HG03159 (cell line): Measurements from ENCODE around the gene SPATA17.
"Not testable (repeated sequence)": the region's sequence is repeated elsewhere in the genome, so short reads cannot be mapped to it uniquely, and the experiment has no call there.

Experiments
- ATAC-seq: cut with Tn5 transposase; IDR thresholded peaks from one replicate; pipeline ENCODE4 v1.9.1; 2021; ENCODE audit warnings: mild to moderate bottlenecking, moderate library complexity; ENCODE audit not compliant: unreplicated experiment

Gene SPATA17, protein sequence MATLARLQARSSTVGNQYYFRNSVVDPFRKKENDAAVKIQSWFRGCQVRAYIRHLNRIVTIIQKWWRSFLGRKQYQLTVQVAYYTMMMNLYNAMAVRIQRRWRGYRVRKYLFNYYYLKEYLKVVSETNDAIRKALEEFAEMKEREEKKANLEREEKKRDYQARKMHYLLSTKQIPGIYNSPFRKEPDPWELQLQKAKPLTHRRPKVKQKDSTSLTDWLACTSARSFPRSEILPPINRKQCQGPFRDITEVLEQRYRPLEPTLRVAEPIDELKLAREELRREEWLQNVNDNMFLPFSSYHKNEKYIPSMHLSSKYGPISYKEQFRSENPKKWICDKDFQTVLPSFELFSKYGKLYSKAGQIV

DNA sequence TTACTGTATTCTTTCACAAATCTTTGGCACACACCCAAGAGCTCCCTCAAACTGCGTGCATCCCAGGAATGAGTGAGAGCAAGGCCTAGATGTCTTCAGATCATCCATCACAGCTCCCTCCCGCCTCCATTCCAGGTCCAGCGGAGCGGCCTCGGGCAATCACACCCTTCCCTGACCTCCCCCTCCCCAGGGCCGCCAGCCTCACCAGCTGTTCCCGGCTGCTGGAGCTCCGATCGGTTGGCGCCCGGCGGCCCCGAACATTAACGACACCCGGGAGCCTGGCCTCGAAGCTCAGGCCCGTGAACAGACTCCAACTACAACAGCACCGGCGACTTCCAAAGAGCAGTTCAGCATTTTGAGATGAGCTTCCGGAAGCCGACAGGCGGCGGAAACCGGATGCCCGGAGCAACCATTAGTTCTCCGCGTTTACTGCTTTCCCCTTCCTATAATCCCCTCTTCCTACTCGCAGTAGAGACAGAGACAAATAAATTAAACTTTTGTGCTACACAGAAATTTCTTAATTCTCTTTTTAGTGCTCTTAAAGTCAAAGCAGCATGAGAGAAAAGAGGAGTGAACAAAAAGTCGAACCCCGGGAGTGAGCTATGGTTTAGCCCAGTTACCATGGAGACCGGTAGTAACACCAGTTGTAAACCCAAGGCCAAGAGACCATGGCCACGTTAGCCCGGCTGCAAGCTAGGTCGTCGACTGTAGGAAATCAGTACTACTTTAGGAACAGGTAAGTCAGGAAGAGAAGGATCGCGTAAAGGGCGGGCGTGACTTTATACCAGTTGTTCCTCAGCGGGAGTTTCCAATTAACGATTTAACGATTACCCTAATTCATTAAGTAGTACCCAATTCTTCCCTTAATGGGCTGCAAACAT lies at the start of gene SPATA17, which contains the start of gene GPATCH2:
TSS of gene SPATA17 (plus strand) at position 634 of the 881 bp plus-strand sequence. CDS start at position 669, 35 bp downstream.
TSS of gene GPATCH2 (minus strand) at position 380 of the 881 bp plus-strand sequence. CDS start at position 261, 119 bp downstream.
- peak; percentile 96 for ATAC-seq

DNA sequence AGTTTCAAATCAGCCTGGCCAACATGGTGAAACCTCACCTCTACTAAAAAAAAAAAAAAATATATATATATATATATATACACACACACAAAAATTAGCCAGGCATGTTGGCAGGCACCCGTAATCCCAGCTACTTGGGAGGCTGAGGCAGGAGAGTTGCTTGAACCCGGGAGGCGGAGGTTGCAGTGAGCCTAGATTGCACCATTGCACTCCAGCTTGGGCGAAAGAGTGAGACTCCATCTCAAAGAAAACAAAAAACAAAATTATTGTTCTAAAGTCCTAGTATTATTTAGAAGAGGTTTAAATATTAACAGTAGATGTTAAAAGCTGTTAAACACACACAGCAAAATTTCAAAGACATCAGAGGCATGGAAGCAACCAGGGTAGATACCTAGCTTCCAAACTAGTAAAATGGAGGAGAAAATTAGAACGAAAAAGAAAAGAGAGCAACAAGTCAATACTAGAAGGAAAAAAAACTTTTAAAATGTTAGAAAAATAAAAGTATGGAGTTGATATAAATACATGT lies 46.8 kb upstream of the SPATA17 start:
- ATAC-seq, result not testable (repeated sequence)

DNA sequence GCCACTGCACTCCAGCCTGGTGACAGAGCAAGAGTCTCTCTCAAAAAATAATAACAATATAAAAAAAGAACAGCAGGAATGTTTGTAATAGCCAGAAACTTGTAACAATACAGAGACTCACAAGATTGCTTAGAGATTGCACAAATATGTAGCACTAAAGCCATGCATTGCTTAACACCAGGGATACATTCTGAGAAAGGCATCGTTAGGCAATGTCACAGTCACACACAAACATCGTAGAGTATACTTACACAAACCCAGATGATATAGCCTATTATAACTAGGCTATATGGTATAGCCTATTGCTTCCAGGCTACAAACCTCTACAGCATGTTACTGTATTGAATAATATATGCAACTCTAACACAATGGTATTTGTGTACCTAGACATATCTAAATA lies 45.6 kb upstream of the SPATA17 start:
- no peak for ATAC-seq

DNA sequence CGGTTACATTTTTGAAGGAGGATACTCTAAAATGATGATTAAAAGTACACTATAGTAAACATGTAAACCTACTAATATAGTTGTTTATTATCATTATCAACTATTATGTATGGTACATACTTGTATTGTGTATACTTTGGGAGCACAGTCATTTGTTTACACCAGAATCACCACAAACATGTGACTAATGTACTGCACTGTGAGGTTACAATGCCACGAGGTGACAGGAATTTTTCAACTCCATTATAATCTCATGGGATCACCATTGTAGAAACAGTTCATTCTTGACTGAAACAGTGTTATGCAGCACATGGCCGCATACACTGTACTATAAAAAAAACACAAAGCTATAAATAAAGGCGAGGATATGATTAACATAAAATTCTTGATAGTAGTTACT lies 44.6 kb upstream of the SPATA17 start:
- no peak for ATAC-seq

DNA sequence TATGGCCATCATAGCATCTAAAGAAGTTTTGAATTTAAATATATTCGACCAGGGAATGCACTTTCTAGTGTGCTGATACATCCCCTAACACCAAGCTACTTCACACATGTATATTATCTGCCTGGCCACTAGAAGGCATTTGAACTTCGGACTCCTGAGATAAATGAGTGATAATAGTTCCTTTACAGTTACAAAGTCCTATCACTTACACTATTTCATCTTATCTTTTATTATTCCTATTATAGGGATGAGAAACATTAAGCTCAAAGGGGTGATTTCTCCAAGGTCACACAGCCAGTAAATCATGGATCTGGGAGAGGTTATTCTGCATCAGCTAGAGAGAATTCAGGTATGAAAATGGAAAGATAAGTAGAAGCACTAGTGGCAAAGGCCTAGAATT lies 40.5 kb upstream of the SPATA17 start:
- ATAC-seq, result no peak

DNA sequence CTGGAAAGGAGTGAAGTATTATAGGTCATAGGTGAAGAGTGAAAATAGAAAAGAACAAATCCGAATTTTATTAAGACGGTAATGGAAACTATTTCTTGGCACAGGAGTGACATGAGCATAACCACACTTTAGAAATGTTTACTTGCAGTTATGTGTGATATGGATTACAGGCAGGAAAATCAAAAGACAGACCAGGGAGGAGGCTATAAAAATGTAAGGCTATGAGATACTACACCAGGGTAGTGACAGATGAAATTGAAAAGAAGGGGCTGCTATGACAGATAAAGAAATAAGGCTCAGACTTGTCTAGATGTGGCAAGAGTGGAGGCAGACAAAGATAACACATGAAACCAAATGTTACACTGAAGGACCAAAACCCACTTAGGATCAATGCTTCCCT lies 32.0 kb upstream of the SPATA17 start:
- no peak for ATAC-seq

DNA sequence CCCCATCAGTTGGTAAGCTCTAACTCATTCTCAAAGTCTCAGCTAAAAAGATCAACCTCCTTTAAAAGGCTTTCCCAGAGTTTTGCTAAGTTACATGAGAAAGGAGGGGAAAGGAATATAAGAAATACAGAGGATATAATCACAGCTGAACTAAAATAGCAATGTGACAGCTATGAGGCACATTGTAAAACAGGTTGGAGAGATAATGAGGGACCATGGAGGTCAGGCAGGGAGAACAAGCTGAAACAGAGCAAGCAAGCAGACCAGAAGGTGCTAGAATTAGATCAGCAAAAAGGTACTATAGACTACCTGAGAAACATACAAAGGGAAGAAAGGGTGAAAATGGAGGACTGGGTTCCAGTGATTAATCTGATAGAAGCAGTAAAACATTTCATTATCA lies 28.8 kb upstream of the SPATA17 start:
- ATAC-seq, result no peak

DNA sequence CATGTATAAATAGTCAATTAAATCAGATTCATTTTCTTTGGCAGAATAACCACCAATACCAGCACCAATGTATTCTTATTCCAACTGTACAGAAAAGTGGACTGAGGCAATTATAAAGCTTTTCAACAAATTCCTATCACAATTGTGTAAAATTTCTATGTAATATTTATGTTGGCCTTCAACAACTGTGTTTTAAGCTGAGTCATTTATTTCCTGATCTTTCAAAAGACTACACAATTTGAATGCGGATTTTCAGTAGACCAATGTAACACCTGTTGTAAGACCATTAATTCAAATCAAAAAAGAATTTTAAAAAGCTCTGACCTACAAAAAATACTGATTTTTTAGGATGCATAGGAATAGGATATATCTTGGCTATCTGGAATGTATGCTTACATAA lies 25.8 kb upstream of the SPATA17 start:
- ATAC-seq, result no peak

DNA sequence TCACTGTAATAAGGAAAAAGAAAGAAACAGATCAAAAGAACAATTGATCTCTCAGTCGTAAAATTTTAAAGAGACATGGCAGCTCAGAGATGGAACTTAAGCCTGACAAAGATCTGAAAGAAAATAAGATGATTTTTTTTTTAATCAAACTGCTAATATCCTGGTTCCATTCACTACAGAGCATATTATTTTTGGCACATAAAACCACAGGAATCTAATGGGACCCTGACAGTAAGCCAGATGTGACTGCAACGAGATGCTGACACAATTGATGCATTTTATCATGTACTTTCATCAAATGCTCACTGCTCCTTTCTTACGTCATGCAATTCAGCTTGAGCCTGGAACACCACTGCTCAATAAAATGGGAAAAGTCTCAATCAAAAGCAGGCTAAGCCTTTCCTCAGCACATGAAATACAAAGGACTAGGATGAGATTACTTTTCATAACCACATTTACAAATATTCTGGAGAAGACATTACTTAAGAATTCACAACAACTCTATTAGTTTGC lies 16.9 kb upstream of the SPATA17 start:
- ATAC-seq, result no peak

DNA sequence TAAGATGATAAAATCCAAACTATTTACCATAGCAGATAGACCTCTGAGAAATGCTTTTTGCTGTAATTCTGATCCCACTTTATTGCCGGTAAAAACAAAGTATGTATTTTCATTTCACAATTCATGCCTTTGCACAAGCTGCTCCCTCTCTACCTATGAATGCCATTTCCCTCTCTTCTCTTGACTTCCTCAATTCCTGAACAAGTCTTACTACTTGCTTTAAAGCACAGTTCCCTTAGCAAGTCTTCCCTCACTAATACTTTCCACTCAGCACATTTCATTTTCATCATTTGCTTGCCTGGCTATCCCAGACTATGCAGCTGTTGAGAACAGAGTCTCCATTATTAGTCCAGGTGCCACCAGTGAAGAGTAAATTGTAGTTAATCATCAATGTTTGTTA lies 14.0 kb upstream of the SPATA17 start:
- ATAC-seq, result no peak

DNA sequence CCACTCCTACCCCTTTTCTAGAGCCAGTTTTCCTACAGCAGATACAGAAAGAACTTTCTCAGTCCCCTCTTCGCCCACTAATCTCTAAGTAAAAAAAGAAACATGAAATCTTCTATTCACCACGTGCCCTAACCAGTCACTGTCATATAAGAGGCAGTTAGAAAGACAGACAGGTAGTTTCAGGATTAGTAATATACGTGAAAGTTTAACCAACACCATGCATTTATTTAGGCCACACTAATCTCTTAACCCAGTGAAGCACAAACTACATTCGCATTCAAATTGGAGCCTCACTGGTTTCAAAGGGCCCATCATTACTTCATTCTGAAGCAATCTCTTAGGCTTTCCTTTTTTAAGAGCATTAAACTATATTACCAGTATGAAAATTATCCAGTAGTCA lies 10.3 kb upstream of the SPATA17 start:
- peak; percentile 100 for ATAC-seq

DNA sequence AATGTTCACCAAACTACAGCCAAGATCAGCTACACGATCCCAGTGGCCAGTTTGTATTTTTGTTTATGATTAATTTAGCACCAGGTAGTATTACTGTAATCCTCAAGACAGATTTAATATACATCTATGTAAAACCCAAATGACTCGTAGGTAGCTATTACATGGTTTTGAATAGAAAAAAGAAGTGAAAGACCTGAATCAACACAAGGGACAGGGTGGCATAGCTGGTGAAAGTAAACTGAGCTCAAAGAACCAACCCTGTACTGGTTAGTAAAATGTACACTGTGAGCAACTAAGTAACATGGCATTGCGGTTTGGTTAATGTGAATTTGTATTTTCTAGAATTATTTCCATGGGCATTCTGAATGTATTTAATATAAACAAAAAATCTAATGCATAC lies 9.1 kb upstream of the SPATA17 start:
- peak; percentile 24 for ATAC-seq

DNA sequence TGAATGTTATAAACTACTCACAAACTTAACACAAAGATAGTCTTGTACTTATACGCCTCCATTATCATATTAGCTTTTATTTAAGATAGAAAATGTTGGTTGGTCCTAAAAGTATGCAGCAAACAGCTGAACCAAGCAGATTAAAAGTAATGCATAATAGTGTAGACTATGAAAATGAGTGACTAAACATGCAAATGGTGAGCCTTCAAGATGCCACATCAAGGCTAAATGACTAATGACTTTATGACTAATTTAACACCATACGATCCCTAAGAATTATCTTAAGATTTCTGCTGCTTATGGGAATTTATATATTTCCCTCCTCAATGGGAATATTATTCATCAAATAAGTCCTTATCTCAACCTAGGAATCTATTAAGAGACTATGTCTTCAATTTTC lies 4.8 kb upstream of the SPATA17 start:
- ATAC-seq, result no peak

DNA sequence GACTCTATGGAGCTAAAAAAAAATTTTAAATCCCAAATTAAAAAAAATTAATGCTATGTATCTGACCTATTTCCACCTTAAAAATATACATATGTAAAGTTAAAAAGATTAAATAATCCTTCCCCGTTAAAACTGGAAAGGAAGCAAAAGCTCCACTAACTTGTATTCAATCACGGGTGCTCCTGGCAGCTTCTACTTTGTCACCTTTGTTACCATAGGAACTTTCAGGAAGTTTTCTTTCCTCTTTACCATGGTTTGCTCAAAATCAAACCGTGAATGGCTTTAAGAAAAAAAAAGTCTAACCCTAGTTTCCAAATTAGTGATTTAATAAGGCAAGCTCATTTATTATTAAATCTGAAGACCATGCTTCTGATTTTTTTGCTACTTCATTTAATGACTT lies 3.7 kb upstream of the SPATA17 start:
- ATAC-seq, result no peak

DNA sequence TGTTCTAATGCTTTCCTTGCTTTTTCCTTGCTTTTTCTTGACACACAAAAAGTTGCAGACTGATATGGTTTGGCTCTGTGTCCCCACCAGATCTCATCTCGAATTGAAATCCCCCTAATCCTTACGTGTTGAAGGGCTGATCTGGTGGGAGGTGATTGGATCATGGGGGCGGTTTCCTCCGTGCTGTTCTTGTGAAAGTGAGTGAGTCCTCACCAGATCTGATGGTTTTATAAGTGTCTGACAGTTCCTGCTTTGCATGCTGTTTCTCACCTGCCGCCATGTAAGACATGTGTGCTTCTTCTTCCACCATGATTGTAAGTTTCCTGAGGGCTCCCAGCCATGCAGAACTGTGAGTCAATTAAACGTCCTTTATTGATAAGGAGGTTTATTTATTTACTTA lies 11.3 kb downstream of the SPATA17 start:
- no peak for ATAC-seq

DNA sequence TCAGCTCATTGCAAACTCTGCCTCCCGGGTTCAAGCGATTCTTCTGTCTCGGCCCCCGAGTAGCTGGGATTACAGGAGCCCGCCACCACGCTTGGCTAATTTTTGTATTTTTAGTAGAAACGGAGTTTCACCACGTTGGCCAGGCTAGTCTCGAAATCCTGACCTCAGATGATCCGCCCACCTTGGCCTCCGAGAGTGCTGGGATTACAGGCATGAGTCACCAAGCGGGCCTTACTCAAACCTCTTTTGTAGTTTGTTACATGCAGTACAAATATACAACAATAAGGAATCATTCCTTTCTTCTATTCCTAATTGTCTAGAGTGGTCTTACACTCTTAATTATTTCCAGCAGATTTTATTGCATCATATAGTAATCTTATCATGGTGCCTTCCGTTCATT lies 16.6 kb downstream of the SPATA17 start:
- no peak for ATAC-seq

DNA sequence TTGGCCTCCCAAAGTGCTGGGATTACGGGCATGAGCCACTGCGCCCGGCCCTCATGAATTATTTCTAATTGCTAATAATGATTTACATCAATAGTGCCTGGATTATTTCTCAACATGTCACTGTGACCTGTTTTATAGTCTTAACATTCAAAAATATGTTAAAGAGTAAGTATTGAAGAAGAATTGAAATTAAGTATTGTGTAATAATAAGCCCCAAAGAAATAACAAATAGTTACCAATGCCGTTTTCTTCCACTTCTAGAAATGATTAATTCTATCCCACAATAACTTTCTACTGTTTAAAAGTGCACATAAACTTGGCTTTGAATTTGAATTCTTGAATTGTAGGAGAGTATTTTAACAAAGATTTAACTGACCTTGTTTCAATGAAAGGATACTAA lies 19.5 kb downstream of the SPATA17 start:
- ATAC-seq, result no peak

DNA sequence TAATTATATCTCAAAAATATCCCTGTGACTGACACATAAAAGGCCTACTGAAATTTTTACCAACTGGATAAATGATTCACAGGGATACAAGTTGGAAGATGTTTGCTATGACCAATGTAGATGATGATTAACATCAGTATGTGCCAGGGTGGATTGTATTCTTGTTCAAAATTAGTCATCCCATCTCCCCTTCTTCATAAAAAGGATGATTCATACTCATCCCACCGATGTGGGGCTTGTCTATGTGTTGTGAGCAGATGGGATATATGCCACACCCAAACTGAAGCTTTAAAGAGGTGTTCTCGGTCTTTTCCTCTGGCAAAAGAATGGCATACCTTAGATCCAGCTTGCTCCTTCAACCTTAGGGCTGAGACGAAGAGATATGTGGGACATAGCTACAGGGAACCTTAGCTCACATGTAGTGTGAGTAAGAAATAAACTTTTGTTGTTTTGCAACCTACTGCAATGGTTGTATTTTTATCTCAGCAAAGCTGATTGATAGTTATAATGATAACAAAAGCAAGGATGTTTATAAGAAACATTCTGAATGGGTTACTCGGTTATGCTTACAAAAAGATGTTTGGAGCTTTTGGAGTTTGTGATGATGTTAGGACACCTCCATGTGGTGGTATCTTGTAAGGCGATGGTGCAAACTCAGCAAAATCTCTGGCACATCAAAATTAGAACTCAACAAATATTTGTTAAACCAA lies 29.4 kb downstream of the SPATA17 start:
- peak; percentile 62 for ATAC-seq

DNA sequence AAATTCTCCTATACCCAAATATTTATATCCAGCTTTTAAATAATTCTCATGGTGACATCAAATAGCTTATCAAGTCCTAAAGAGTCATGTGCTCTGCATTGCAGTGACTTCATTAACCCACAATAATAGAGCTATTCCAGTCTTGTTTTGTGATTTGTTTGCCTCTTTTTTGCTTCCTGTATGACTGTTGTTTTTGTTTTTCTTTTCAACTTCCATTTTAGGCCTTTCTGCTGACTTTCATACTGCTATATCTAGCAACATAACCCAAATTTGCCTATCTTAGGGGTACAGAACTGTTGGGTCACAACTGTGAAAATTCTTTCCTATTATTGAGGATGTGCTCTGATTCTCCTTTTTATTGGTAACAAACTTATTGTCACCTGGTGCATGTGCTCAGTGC lies 30.3 kb downstream of the SPATA17 start:
- no peak for ATAC-seq

DNA sequence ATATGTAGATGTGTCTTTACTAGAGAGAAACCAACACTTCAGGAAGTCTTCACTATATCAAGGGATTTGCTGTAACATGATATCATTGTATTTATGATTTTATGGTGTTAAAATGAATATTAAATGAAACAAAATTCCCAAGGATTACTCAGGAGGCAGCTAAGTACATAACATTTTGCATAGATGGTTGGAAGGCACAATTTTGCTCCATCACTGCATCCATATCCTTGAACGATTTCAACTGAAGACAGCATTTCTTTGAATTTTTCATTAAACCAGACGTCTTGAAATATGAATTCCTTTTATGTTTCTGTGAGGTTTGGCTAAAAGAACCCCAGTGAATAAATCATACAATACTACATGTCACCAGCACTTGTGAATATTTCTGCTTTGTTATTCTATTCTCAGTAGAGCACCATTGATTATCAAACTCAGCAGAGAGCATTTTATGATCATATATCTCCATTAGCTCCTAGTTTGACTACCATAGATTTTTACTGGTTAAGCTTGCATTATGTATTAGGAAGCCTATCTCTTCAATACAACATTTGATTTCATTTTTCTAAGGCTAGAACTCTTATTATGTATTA lies 37.3 kb downstream of the SPATA17 start:
- ATAC-seq, result no peak
